Measurements from ENCODE around the gene PPP1R3D. TPM values are rescaled to one million over a fixed set of nuclear protein-coding genes. Genes with fewer than 3 reads are reported as not detected.

PPP1R3D gene
- total RNA-seq, 2 experiments from 2014 or later: 4.4 to 4.7 TPM

- Mint-ChIP-seq H3K4me3 (no peak overlapping the region), H3K27ac (no peak overlapping the region), H3K4me1 (peaks cover 38% of the 10 kb centered on the region), H3K36me3 (ENCODE audit: low read depth) (peaks cover 7% of the 10 kb centered on the region), H3K9me3 (ENCODE audit: low read depth) (no peaks in the 10 kb centered on the region), H3K27me3 (peaks cover 1% of the 10 kb centered on the region)
- DNase-seq (no peak), ATAC-seq (no peak)
- POLR2A ChIA-PET: no interaction called here
- CTCF ChIA-PET: interaction anchor here (1.0 to 4.4 kb wide), 2 partner anchors 9 to 11 kb away, joined by 3 to 48 read pairs; no protein-coding TSS in a partner anchor
- intact Hi-C loops (cut with DNase I, micrococcal nuclease): no loop called here
Measured at GRCh38 chr20:59936409-59936808, 3.7 kb downstream of the PPP1R3D start.

GRCh38 chr20:59935457-59936185, 4.5 kb downstream of the PPP1R3D start:
- no peak overlapping the region for H3K27ac Mint-ChIP-seq
- peaks cover 7% of the 10 kb centered on the region for H3K36me3 Mint-ChIP-seq (ENCODE audit: low read depth)
- DNase-seq (no peak), ATAC-seq (no peak)
- ChIA-PET CTCF (interaction anchor here (1.4 to 4.4 kb wide), 2 partner anchors 10 to 15 kb away, joined by 4 to 48 read pairs; no protein-coding TSS in a partner anchor), POLR2A (interaction anchor here (0.7 kb wide), 1 partner anchor 13 kb away, joined by 4 read pairs; no protein-coding TSS in a partner anchor)
- peaks cover 1% of the 10 kb centered on the region for H3K27me3 Mint-ChIP-seq
- H3K4me3 Mint-ChIP-seq: no peak overlapping the region
- H3K9me3 Mint-ChIP-seq (ENCODE audit: low read depth): no peaks in the 10 kb centered on the region
- intact Hi-C loops (cut with DNase I, micrococcal nuclease): no loop called here
- H3K4me1 Mint-ChIP-seq: peaks cover 36% of the 10 kb centered on the region

- peaks cover 36% of the 10 kb centered on the region for H3K4me1 Mint-ChIP-seq
- POLR2A ChIA-PET: no interaction called here
- H3K4me3 Mint-ChIP-seq: peak overlapping the region; percentile 63
- peak; percentile 83 for ATAC-seq
- peaks cover 7% of the 10 kb centered on the region for H3K36me3 Mint-ChIP-seq (ENCODE audit: low read depth)
- peak; percentile 88 for DNase-seq
- no peaks in the 10 kb centered on the region for H3K9me3 Mint-ChIP-seq (ENCODE audit: low read depth)
- intact Hi-C loops (cut with DNase I, micrococcal nuclease): no loop called here
- CTCF ChIA-PET: interaction anchor here (0.6 to 4.4 kb wide), 9 partner anchors 12 to 1275 kb away, joined by 3 to 48 read pairs (median 3); no protein-coding TSS in a partner anchor
- no peak overlapping the region for H3K27ac Mint-ChIP-seq
- H3K27me3 Mint-ChIP-seq: peaks cover 1% of the 10 kb centered on the region
Measured at GRCh38 chr20:59933849-59934585, 6.1 kb downstream of the PPP1R3D start.

- Mint-ChIP-seq H3K27ac (peak within 1 kb of the TSS; percentile 60), H3K27me3 (peaks cover 1% of the 10 kb centered on the region), H3K4me1 (peaks cover 30% of the 10 kb centered on the region), H3K9me3 (ENCODE audit: low read depth) (no peaks in the 10 kb centered on the region), H3K36me3 (ENCODE audit: low read depth) (peaks cover 2% of the 10 kb centered on the region), H3K4me3 (peak within 1 kb of the TSS; percentile 63)
- ChIA-PET CTCF (interaction anchor here (0.6 to 4.4 kb wide), 6 partner anchors 12 to 260 kb away, joined by 3 to 48 read pairs (median 4); no protein-coding TSS in a partner anchor), POLR2A (interaction anchor here (0.7 kb wide), 1 partner anchor 1281 kb away, joined by 5 read pairs; no protein-coding TSS in a partner anchor)
- intact Hi-C loops (cut with DNase I, micrococcal nuclease): no loop called here
- DNase-seq (peak; percentile 76), ATAC-seq (peak; percentile 60)
Measured at GRCh38 chr20:59933296-59933848, 6.7 kb downstream of the PPP1R3D start, which contains the start of gene SYCP2. Gene SYCP2, minus strand, starts transcription at chr20:59933637. Its CDS starts 11,224 bp downstream, at chr20:59922413.

GRCh38 chr20:59932616-59933295, 7.3 kb downstream of the PPP1R3D start:
- CTCF ChIA-PET: no interaction called here
- intact Hi-C loops (cut with DNase I, micrococcal nuclease): no loop called here
- Mint-ChIP-seq H3K27me3 (peaks cover 1% of the 10 kb centered on the region), H3K9me3 (ENCODE audit: low read depth) (no peaks in the 10 kb centered on the region), H3K27ac (peak overlapping the region; percentile 60), H3K4me3 (peak overlapping the region; percentile 63), H3K36me3 (ENCODE audit: low read depth) (no peaks in the 10 kb centered on the region), H3K4me1 (peaks cover 24% of the 10 kb centered on the region)
- ATAC-seq (no peak), DNase-seq (no peak)
- POLR2A ChIA-PET: interaction anchor here (0.7 kb wide), 1 partner anchor 1280 kb away, joined by 5 read pairs; no protein-coding TSS in a partner anchor

- Mint-ChIP-seq H3K27me3 (peaks cover 1% of the 10 kb centered on the region), H3K36me3 (ENCODE audit: low read depth) (no peaks in the 10 kb centered on the region), H3K4me3 (peak overlapping the region; percentile 35), H3K4me1 (peaks cover 18% of the 10 kb centered on the region), H3K9me3 (ENCODE audit: low read depth) (no peaks in the 10 kb centered on the region), H3K27ac (peak overlapping the region; percentile 80)
- peak; percentile 39 for ATAC-seq
- ChIA-PET CTCF (interaction anchor here (0.9 kb wide), 1 partner anchor 8 kb away, joined by 4 read pairs; the partner anchor contains the start of genes FAM217B and PPP1R3D), POLR2A (no interaction called here)
- intact Hi-C loops (cut with DNase I, micrococcal nuclease): no loop called here
- no peak for DNase-seq
Measured at GRCh38 chr20:59931511-59932312, 8.4 kb downstream of the PPP1R3D start.

GRCh38 chr20:59925899-59926298, 14.2 kb downstream of the PPP1R3D start:
- H3K4me1 Mint-ChIP-seq: no peaks in the 10 kb centered on the region
- H3K27ac Mint-ChIP-seq: no peak overlapping the region
- DNase-seq: no peak
- ATAC-seq: no peak
- H3K4me3 Mint-ChIP-seq: no peak overlapping the region
- ChIA-PET POLR2A (no interaction called here), CTCF (interaction anchor here (1.1 kb wide), 1 partner anchor 11 kb away, joined by 3 read pairs; no protein-coding TSS in a partner anchor)
- no peaks in the 10 kb centered on the region for H3K36me3 Mint-ChIP-seq (ENCODE audit: low read depth)
- intact Hi-C loops (cut with DNase I, micrococcal nuclease): no loop called here
- peaks cover 2% of the 10 kb centered on the region for H3K27me3 Mint-ChIP-seq
- no peaks in the 10 kb centered on the region for H3K9me3 Mint-ChIP-seq (ENCODE audit: low read depth)

- no peaks in the 10 kb centered on the region for H3K4me1 Mint-ChIP-seq
- peaks cover 2% of the 10 kb centered on the region for H3K27me3 Mint-ChIP-seq
- no peak overlapping the region for H3K4me3 Mint-ChIP-seq
- intact Hi-C loops (cut with DNase I, micrococcal nuclease): no loop called here
- CTCF ChIA-PET: interaction anchor here (1.1 kb wide), 1 partner anchor 11 kb away, joined by 3 read pairs; no protein-coding TSS in a partner anchor
- no peak overlapping the region for H3K27ac Mint-ChIP-seq
- DNase-seq: no peak
- no peak for ATAC-seq
- POLR2A ChIA-PET: no interaction called here
- H3K36me3 Mint-ChIP-seq (ENCODE audit: low read depth): no peaks in the 10 kb centered on the region
- no peaks in the 10 kb centered on the region for H3K9me3 Mint-ChIP-seq (ENCODE audit: low read depth)
Measured at GRCh38 chr20:59925359-59925758, 14.7 kb downstream of the PPP1R3D start.

GRCh38 chr20:59923514-59923913, 16.6 kb downstream of the PPP1R3D start:
- intact Hi-C loops (cut with DNase I, micrococcal nuclease): no loop called here
- H3K36me3 Mint-ChIP-seq (ENCODE audit: low read depth): no peaks in the 10 kb centered on the region
- H3K27ac Mint-ChIP-seq: no peak overlapping the region
- H3K9me3 Mint-ChIP-seq (ENCODE audit: low read depth): no peaks in the 10 kb centered on the region
- ATAC-seq (no peak), DNase-seq (no peak)
- peaks cover 2% of the 10 kb centered on the region for H3K27me3 Mint-ChIP-seq
- no peak overlapping the region for H3K4me3 Mint-ChIP-seq
- ChIA-PET CTCF (no interaction called here), POLR2A (no interaction called here)
- H3K4me1 Mint-ChIP-seq: no peaks in the 10 kb centered on the region

GRCh38 chr20:59920944-59921343, 19.2 kb downstream of the PPP1R3D start:
- Mint-ChIP-seq H3K4me3 (no peak overlapping the region), H3K4me1 (no peaks in the 10 kb centered on the region), H3K27ac (no peak overlapping the region), H3K36me3 (ENCODE audit: low read depth) (no peaks in the 10 kb centered on the region), H3K27me3 (peaks cover 2% of the 10 kb centered on the region), H3K9me3 (ENCODE audit: low read depth) (no peaks in the 10 kb centered on the region)
- ChIA-PET POLR2A (no interaction called here), CTCF (no interaction called here)
- intact Hi-C loops (cut with DNase I, micrococcal nuclease): no loop called here
- no peak for DNase-seq
- no peak for ATAC-seq

Data from activated CD4-positive, alpha-beta T cell treated with anti-CD3 and anti-CD28 coated beads for 36 hours (primary cell).